K562 (cell line): ENCODE data around the gene HRC. TPM values are rescaled to one million over a fixed set of nuclear protein-coding genes. Genes with fewer than 3 reads are reported as not detected.

Source experiments
- C11orf30 ChIP-seq: fragments of 450-650 bp; IDR thresholded peaks from 2 replicates; pipeline ENCODE4 v1.6.1; 2016; ENCODE audit warnings: low read depth, mild to moderate bottlenecking
- CTBP1 ChIP-seq: fragments of 450-650 bp; IDR thresholded peaks from 2 replicates; pipeline ENCODE4 v1.6.1; 2016; ENCODE audit warnings: borderline replicate concordance
- JUND ChIP-seq, 2 experiments: IDR thresholded peaks; 2 replicates in 1 of 2; 3 replicates in 1 of 2; pipeline ENCODE4 v1.6.1; 2011; ENCODE audit warnings: borderline replicate concordance in 2 of 2, low read depth in 2 of 2, low read length in 2 of 2, improper control_type of control experiment in 1 of 2, missing biosample characterization in 1 of 2, missing genetic modification characterization in 1 of 2, missing genetic modification reagents in 1 of 2
- L3MBTL2 ChIP-seq: fragments of 450-650 bp; IDR thresholded peaks from 2 replicates; pipeline ENCODE4 v1.6.1; 2016; ENCODE audit warnings: mild to moderate bottlenecking, moderate library complexity
- MAFF ChIP-seq: IDR thresholded peaks from 2 replicates; pipeline ENCODE4 v1.6.1; 2012; ENCODE audit warnings: low read length, improper control_type of control experiment
- MAFK ChIP-seq: IDR thresholded peaks from 2 replicates; pipeline ENCODE4 v1.6.1; 2011; ENCODE audit warnings: low read length, improper control_type of control experiment
- MTA3 ChIP-seq: fragments of 450-650 bp; formaldehyde crosslinking; IDR thresholded peaks from 2 replicates; pipeline ENCODE4 v1.6.1; 2017; ENCODE audit warnings: mild to moderate bottlenecking, borderline replicate concordance
- NFE2 ChIP-seq: IDR thresholded peaks from 2 replicates; pipeline ENCODE4 v1.6.1; 2014; ENCODE audit warnings: antibody characterized with exemption, low read depth
- RAD21 ChIP-seq, 2 experiments: fragments of 250-450 bp in 1 of 2; fragments of 450-650 bp in 1 of 2; sonication (Bioruptor Pico) in 1 of 2; formaldehyde crosslinking in 1 of 2; IDR thresholded peaks in 1 of 2; conservative IDR thresholded peaks in 1 of 2; 2 replicates each; pipeline versions ENCODE4 v1.4.0 to v1.8.0; 2020 to 2022; ENCODE audit warnings: mild to moderate bottlenecking in 2 of 2, moderate library complexity in 1 of 2
- REST ChIP-seq, 2 experiments: fragments of 450-650 bp; formaldehyde crosslinking in 1 of 2; IDR thresholded peaks; 2 replicates each; pipeline versions ENCODE4 v1.4.0 to v1.6.1; 2014 to 2020; ENCODE audit warnings: mild to moderate bottlenecking in 2 of 2, borderline replicate concordance in 1 of 2, low read depth in 1 of 2
- SMC3 ChIP-seq: conservative IDR thresholded peaks from 2 replicates; pipeline ENCODE4 v1.6.1; 2011; ENCODE audit warnings: low read depth, low read length, improper control_type of control experiment; ENCODE audit not compliant: insufficient read depth
- SUPT5H ChIP-seq: fragments of 450-650 bp; IDR thresholded peaks from 2 replicates; pipeline ENCODE4 v1.6.1; 2016
- ZNF23 ChIP-seq: fragments of 250-450 bp; sonication (Bioruptor Pico); IDR thresholded peaks from 2 replicates; pipeline ENCODE4 v1.4.0; 2020; ENCODE audit warnings: mild to moderate bottlenecking
- polyA plus RNA-seq, 8 experiments: library from polyadenylated mRNA; depleted of rRNA in 4 of 8; stranded (reverse) in 5 of 8; unstranded in 3 of 8; fragments of >200 nt; fragmentation: Nextera tagmentation in 2 of 8; fragmentation: Illumina TruSeq in 1 of 8; extraction: Ambion mirVana in 2 of 8; extraction: Trizol in 1 of 8; gene quantifications; 2 replicates each; pipeline versions ENCODE4 v1.2.1 to v1.2.3, GENCODE V29; 2011 to 2014; ENCODE audit warnings: inconsistent platforms in 1 of 8, missing spikeins in 1 of 8
- total RNA-seq, 7 experiments: library from RNA; depleted of rRNA in 6 of 7; stranded (reverse); fragments of >200 nt in 6 of 7; fragmentation: Illumina TruSeq in 2 of 7; extraction: Trizol in 2 of 7; gene quantifications; 2 replicates each; pipeline versions ENCODE4 v1.2.1 to v1.2.3, GENCODE V29; 2011 to 2021; ENCODE audit warnings: low replicate concordance in 1 of 7
- TF ChIP-seq, protein P1 (sequence below): fragments of 450-650 bp; IDR thresholded peaks from one replicate; pipeline ENCODE4 v1.6.1; 2018; ENCODE audit warnings: mild to moderate bottlenecking, moderate library complexity; ENCODE audit not compliant: partially characterized antibody

The HRC gene
- total and polyA plus RNA-seq, 9 of the 15 experiments (the other 6 are each of a cell fraction or from before 2014, with no cell fraction given) = 0.66 to 18.7 (median 13.1) TPM

DNA sequence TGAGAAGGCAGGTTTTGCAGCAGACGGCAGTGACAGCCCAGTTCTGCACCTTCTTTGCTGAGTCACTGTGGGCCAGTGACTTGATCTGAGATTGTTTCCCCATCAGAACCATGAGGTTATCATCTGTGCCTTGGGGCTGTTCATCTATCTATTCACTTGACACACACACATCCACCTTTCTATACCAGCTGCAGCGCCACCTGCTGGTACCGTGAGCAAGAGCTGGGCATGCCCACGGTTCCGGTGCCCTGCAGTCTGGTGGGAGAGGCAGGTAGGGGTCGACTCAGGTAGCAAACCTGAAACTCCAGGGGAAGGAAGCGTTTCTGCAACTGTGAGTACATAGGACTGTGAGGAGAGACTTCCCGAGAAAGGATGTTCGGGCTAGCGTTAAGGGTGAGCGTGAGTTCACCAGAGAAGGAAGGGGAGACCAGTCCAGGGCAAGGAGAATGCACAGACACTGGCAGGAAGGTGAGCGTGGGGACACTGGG lies 48.5 kb downstream of the HRC start (continued):
- TF ChIP-seq NFE2 (peak; percentile 85), JUND (IDR thresholded peaks at IDR 0.05; ENCODE audit: borderline replicate concordance, low read depth, low read length) (0 out of 2 replicates have a peak, but pooled peaks have one; percentile 4), JUND (tag; IDR thresholded peaks at IDR 0.05; ENCODE audit: borderline replicate concordance, low read depth, low read length) (peak; percentile 67; the same call in 1 of the 3 replicates), MTA3 (peak; percentile 64; the same call in 1 of the 2 replicates), MAFK (peak; percentile 81), SMC3 (peak; percentile 44), ZNF23 (CRISPR knock-in tag) (no peak), CTBP1 (peak; percentile 82), SUPT5H (peak; percentile 55; the same call in 1 of the 2 replicates), REST (IDR thresholded peaks at IDR 0.05; ENCODE audit: borderline replicate concordance) (peak; percentile 34; the same call in 1 of the 2 replicates), REST (CRISPR knock-in tag; IDR thresholded peaks at IDR 0.05; ENCODE audit: low read depth) (no peak), RAD21 (CRISPR knock-in tag; conservative IDR thresholded peaks at IDR 0.05 in 1 of 2, IDR thresholded peaks at IDR 0.05 in 1 of 2) (peak in 1 of 2 experiments; percentile 46; a peak in 2 of 4 replicates), C11orf30 (peak; percentile 82), MAFF (peak; percentile 88), L3MBTL2 (0 out of 2 replicates have a peak, but pooled peaks have one; percentile 19)
- TF ChIP-seq, protein P1, sequence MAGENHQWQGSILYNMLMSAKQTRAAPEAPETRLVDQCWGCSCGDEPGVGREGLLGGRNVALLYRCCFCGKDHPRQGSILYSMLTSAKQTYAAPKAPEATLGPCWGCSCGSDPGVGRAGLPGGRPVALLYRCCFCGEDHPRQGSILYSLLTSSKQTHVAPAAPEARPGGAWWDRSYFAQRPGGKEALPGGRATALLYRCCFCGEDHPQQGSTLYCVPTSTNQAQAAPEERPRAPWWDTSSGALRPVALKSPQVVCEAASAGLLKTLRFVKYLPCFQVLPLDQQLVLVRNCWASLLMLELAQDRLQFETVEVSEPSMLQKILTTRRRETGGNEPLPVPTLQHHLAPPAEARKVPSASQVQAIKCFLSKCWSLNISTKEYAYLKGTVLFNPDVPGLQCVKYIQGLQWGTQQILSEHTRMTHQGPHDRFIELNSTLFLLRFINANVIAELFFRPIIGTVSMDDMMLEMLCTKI = no peak
